IPS-NIHi7 (cell line): ENCODE results near the gene SKP2.
"Not testable (repeated sequence)": the region's sequence is repeated elsewhere in the genome, so short reads cannot be mapped to it uniquely, and the experiment has no call there.

Source experiments
- DNase-seq: peaks from one replicate; pipeline ENCODE4 v3.0.0; 2012; ENCODE audit warnings: mixed read lengths; ENCODE audit errors: extremely low spot score

The SKP2 gene

DNA sequence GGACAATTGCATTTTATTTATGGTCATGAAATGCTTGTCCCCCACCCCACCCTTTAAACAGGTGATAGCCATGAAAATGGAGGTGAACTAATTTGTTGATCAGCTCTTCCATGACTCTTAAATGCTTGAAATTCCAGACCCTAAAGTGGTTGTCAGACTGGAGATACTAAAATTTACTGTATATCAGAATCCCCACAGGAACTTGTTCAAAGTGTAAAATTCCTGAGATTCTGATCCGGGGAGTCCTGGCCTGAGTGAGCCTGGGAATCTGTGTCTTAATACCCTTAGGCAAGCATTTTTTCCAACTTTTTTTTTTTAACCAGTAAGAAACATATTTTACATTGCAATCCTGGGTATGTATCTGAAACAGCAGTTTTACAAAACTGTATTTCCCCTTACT, 4.7 kb downstream of the SKP2 start:
- DNase-seq: no peak

DNA sequence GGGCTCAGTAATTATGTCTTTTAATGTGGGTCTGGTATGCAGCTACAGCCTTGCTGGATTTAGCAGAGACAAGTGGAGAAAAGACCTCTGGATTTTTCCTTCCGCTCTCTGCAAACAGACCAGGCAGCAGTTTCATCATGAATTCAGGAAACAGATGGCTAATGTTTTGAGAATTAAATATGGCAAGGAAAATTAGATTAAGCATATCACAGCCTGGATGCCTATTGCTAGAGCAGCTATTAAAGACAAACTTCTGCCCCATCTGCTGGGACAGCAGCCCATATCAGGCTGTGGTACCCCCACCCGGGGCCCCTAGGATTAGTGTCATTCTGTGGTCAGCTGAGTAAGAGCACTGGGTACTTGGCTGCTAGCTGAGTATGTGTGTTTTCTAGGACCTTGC, 6.2 kb downstream of the SKP2 start:
- DNase-seq: no peak

DNA sequence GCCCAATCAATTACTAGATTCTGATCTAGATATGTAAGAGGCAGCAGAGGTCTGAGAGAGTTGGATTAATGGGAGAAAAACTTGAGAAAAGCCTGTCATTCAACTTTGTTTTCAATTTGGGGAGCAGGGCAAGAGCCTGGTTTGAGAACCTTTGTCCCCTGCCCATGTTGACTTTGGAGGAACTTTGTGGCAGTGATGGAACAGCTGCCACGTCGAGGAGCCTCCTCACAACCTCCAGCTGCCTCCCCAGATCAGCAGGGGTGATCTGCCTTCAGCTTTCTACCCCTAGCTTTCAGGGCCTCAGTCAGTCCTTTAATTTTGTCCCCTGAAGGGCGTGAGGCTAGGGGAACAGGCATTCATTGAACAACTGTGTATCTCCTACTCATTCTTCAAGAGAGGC, 8.7 kb downstream of the SKP2 start:
- DNase-seq: no peak

DNA sequence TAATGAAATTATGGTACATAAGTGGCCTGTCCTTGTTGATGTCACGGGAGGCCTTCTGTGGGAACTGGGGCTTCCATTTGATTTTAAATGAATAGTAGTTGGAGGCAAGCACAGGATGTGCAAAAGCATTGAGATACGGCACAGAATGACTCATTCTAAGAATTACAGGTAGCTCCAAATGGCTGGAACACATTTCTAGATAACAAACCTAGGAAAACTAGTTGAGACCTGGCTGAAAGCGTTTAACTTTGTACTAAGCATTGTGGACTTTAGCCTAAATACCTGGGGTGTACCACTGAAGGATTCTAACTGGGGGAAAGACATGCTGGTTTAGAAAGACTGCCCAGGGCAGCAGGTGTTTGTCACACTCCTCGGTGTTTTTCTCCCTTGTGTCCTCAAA, 9.4 kb downstream of the SKP2 start:
- no peak for DNase-seq

DNA sequence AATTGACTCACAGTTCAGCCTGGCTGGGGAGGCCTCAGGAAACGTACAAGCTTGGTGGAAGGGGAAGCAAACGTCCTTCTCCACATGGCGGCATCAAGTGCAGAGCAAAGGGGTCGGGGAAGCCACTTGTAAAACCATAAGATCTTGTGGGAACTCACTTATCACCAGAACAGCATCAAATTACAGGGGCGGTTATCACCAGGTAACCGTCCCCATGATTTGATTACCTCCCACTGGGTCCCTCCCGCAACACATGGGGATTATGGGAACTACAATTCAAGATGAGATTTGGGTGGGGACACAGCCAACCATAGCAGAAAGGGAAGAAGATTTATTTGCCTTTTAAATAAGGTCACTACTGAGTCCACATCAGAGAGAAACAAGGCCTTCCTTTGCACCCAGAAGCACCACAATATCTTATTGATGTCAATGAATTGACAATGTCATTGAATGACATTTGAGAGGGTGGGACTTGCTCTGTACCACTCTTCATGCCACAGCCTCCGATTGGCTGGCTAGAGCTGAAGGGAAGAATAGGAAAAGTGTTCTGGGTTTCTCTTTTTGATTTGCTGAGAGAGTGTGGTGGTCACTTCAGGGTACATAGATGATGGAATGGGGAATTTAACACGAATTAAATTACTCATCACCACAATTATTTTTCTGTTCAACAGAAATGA, 11.0 kb downstream of the SKP2 start:
- DNase-seq: no peak

DNA sequence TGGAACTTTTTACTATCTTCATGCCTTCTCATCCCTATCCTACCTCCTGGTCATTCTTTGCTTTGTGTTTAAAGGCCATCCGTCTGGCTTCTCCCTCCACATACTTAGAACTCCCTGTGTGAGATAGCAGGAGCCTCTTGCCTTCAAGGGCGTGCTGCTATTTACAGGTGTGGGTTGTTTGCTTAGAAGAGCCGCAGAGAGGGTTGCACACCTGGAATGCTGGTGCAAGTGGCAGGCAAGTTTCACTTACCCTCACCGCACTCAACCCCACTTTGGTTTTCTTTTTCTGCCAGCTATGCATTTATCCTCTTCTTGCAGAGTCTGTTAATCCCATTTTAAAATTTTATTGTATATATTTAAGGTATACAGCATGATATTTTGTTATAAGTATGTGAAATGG, 12.6 kb downstream of the SKP2 start:
- DNase-seq: no peak

DNA sequence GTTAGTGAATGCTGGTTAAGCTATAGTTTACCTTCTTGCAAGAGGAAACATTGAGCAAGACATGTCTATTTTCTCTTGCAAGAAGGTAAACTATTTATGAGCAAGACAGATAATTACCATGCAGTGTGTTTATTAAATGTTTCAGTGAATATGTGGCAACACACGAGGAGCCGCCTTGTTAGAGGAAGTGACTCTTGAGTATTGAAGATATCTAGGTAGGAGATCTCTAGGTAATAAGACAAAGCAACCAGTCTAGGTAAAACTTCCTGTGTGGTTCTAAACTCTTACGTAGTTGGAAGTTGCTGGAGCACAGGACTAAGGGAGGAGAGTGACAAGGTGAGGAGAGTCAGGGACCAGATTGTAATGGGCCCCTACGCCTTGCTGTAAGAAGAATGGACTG, 16.8 kb downstream of the SKP2 start:
- no peak for DNase-seq

DNA sequence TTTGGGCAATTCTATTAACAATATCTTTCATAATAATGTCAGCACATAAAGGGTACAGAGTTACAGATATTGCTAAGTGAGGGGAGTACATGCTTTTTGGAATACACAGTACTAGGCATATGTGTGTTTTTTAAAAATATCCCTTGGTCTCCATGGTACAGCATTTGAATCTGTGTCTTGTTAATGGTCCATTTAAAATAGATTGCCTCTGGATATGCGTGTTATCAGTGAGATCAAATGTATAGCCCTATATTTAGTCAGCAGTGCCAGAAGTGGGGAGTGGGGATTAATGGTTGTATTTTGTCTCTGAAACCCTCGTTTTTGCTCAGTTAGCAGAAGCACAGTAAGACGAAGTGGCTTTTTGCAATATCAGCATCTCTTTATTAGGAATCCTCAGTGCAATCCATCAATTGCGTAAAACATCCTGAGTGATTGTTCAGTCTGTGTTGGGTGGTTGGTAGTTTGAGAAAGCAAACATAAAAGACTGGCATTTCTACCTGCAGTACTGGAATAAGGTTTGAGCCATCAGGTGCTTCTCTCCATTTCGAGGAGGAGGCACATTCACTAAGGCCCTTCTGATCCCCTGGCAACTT, 19.0 kb downstream of the SKP2 start:
- DNase-seq: no peak

DNA sequence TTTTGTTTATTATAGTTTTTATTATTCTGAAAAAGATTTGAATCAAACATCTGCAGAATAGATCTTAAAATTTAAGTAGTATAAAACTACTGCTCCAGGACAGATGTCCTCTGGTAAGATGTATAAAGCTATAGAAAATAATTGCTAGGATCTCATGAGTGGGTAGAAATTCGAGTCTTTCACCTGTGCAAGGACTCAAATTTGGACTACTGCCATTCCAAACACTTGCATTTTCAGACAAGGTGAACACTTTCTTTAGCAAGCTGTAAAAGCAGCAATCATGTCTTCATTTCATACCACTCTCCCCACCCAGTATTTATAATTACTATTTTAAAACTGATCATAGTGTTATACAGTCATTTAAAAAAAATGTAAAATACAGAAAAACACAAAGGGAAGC, 20.7 kb downstream of the SKP2 start:
- no peak for DNase-seq

DNA sequence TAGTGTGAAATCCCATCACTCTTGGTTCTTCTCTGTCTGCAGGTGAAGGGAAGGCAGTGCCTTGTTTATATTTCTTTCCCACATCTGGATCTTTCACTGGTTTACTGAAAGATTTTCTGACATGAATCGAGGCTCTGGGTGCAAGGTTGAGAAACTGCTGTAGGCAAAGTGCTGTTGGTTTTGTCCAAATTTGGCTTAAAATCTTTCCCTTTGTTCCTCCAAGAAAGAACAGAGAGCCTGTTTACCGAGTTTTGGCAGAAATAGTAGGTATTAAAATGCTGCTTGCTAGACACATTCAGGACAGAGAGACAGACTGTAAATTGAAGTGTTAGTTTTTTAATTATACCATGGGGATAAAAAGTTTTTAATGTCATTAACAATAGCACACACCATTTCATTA, 21.5 kb downstream of the SKP2 start:
- DNase-seq: no peak

DNA sequence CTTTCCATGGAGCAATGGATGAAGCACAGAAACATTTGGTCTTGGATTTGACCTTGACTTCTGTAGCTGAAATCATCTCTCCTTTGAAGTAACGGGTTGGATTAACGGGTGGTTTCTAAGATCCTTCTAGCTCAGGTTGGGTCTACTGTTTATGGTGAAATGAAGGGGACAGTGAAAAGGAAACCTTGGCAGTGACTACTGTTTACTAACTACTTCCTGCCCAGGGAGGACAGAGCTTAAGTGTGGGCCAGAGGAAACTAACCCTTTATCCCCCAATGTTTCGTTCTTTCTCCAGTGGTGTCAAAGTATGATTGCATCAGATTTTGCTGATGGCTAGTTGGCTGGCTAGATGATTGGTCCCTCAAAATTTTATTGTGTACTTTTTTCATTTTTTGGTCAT, 22.2 kb downstream of the SKP2 start:
- no peak for DNase-seq

DNA sequence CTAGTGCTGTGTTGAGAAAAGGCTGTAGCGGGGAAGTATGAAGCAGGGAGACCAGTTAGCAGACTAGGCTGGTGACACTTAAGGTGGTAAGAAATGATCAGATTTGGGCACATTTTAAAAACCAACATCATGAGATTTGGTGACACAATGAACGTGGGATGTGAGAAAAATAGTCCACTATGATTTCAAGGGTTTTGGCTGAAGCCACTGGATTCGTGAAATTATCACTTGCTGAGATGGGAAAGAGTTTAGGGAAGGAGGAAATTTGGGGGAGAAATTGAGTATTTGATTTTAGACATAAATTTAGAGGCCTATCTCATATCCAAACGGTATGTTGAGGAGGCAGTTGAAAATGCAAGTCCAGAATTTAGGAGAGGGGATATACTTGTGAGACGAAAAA, 23.1 kb downstream of the SKP2 start:
- DNase-seq: no peak

DNA sequence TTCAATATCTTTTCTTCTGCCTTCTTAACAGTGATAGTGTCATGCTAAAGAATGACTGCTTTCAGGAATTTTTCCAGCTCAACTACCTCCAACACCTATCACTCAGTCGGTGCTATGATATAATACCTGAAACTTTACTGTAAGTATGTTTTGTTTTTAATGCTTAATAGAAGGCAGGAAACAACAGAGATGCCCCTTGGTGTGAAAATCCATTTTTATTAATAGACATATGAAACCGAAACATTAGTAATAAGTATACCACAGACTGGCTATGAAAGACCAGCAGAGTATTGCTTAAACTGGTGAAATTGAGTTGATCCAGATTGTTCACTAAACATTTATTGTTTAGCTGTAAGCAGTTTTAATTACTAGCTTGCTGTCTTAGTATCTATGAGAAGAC, 25.2 kb downstream of the SKP2 start:
- DNase-seq: no peak

DNA sequence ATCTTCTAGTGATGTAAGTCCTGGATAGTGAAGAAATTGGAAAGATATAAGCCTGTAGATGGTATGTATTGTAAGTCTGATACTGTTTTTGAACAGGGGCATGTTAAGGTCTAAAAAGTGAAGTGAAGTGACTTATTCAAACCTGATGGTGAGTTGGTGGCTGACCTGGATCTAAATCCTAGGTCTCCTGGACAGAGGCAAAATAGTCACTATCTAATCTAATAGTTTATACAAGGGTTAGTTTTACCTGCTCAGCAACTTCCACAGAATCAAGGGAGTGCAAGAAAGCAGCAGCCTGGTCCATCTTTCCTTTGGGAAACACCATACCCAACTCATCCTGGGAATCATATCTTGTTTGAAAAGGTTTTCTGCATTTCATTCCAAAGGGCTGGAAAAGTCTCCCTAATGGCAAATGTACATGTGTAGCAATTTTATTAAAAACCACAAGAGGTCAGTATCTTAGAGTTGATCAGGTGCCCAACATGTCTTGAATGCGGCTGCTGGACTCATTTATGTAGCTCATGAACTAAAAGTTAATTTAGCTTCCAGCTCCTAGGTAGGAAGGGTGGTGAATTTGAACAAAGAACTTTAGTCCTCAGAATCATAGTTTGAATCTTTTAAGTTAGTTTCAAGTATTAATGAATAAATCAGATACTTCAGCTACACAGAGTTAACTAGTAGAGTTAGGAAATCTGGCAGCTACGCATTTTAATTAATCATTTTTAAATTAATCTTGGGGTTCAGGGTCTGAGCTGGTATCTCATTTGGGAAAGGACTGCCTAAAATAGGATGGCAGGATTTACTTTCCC, 26.0 kb downstream of the SKP2 start:
- no peak for DNase-seq

DNA sequence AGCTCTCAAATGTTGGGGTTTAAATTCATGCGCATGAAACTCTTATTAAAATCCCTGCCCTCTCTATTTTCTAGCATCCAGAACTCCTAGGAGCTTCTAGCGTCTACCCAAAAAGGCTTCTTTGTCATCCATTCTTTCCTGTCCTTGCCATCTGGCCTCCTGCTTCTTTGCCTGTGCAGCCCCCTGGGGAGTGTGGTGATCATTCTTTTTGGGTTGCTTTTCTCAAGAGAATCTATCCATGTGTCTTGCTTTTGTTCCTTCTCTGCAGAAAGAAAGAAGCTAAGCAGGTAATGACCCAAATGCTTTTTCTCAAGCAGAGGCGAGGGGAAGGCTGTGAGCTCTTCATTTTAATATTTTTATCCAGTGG, 26.6 kb downstream of the SKP2 start:
- no peak for DNase-seq

DNA sequence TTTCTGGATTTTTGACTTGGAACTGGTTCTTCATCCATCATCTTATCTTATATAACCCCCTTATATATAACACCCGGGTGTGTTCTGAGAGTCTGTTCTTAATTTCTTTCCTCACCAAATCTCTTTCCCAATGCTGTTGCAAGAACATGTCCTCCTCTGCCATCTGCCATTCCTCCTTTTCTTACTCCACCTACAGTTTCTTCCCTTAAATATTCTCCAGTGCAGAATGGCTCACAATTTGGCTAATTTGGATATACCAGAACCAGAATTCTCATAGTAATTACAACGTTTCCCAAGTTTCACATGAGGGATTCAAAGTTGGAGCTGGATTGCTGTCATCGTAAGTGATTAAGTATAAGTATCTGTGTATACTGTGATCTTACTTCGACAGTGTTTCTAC, 28.0 kb downstream of the SKP2 start:
- no peak for DNase-seq

DNA sequence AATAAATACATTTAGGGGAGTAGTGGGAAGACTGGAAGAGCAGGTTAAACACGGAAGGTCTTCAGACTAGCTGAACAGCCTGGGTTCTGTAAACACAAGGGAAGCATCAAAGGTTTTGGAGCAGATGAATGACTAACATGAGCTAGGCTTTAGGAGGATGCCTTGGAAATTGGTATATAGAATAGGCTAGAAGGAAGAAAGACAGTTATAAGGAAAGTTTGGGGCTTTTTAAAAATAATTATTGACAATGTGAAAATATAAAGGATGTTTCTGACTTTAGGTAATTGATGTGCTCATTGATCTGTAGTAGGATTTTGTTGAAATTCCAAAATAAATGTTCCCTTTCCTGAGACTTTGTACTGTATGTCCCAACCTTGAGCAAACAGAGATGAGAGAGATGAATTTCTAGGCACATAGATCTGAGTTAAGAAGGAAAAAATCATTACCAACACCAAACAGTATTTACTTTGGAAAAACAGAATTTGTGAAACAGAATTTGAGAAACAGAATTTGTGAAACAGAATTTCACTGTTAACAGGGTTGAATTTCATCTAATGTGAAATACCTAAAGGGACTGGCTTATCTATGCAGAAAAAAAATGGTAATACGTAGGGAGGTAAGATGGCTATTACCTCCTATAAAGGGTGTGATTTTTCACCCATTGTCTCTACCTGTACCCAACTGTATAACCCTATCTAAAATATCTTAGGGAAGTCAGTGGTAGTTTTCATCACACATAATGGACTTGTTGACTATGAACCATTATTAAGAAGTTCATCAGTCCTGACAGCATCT, 28.8 kb downstream of the SKP2 start:
- no peak for DNase-seq

DNA sequence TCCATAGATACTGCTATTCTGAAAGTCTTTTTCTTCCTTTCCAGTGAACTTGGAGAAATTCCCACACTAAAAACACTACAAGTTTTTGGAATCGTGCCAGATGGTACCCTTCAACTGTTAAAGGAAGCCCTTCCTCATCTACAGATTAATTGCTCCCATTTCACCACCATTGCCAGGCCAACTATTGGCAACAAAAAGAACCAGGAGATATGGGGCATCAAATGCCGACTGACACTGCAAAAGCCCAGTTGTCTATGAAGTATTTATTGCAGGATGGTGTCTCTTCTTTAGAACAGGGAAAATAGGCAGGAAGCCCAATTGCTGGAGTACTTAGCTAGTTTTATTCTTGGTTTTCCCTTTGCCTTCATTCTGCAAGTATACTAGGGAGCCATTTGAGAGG, 29.9 kb downstream of the SKP2 start:
- no peak for DNase-seq

DNA sequence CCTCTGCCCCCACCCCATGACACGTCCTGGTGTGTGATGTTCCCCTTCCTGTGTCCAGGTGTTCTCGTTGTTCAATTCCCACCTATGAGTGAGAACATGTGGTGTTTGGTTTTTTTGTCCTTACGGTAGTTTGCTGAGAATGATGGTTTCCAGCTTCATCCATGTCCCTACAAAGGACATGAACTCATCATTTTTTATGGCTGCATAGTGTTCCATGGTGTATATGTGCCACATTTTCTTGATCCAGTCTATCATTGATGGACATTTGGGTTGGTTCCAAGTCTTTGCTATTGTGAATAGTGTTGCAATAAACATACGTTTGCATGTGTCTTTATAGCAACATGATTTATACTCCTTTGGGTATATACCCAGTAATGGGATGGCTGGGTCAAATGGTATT, 32.5 kb downstream of the SKP2 start:
- DNase-seq: not testable (repeated sequence)

DNA sequence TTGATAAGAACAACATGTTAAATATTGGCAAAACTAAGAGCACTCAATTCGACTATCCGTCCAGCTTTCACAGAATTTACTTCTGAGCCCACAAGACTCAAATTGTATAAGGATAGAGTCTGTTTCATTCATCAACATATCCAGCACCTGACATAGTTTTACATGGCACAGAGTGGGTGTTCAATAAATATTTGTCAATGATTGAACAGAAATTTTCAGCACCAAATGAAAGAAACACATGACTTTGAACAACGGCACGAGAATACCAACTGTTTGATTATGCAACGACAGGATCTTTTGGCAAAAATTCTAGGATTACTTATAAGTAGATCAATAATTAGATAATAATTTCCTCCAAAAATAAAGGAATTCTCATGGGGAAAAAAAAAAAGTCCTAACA, 41.8 kb downstream of the SKP2 start:
- DNase-seq: no peak

DNA sequence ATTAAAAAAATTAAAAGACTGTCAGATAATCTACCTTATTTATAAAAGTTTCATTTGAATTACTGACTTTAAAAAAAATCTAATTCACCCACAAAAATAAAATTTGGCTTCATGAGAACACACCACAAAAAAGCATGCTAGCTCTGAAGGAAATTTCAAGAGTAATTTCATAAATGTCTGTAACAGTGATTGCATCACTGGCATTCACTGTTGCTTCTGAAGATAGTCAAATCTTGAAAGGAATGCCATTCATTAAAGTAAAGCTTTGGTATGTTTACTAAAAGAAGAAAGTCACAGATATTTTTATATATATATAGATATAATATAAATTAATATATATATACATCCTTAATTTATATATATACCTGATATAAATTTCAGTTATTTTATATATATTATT, 46.4 kb downstream of the SKP2 start:
- no peak for DNase-seq

DNA sequence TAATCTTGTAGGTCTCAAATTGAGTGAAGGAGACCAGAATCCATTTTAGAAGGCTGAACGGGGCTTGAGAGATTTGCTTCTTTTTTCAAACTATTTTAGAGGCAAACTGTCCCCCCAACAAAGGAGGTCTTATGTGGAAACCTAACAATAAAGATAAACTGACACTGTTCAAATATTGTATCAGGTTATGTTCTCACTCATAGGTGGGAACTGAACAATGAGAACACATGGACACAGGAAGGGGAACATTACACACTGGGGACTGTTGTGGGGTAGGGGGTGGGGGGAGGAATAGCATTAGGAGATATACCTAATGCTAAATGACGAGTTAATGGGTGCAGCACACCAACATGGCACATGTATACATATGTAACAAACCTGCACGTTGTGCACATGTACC, 46.9 kb downstream of the SKP2 start:
- DNase-seq: not testable (repeated sequence)

DNA sequence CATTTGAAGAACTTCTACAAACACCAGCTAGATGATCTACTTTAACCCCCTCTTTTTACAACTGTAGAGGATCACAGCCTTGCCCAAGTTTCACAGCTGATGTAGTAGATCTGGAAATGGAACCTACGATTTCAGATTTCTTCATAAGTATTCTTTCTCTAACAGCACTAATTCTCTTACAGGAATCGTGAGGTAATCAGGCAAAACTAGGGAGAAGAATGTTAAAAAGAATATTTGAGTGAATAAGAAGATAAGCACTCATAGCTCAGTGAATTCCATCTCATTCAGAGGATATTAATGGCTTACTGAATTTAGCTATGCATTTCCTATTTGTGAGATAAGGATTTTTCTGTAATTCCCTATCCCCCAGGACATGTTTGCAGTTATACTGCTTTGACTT, 47.7 kb downstream of the SKP2 start:
- no peak for DNase-seq
